K562 (cell line): Measurements from ENCODE around the gene SP6. TPM values are rescaled to one million over a fixed set of nuclear protein-coding genes. Genes with fewer than 3 reads are reported as not detected.

Experiments
- CREB3 ChIP-seq: fragments of 450-650 bp; conservative IDR thresholded peaks from 2 replicates; pipeline ENCODE4 v1.6.1; 2016; ENCODE audit warnings: missing genetic modification characterization, low read depth, mild to moderate bottlenecking, missing compliant biosample characterization, moderate library complexity
- CTCF ChIP-seq, 3 experiments: IDR thresholded peaks in 2 of 3; conservative IDR thresholded peaks in 1 of 3; 2 replicates each; pipeline ENCODE4 v1.5.1; 2011 to 2012; ENCODE audit warnings: low read length in 3 of 3, mild to moderate bottlenecking in 3 of 3, control low read depth in 2 of 3, improper control_type of control experiment in 1 of 3, inconsistent platforms in 1 of 3, low read depth in 1 of 3, mixed read lengths in 1 of 3, moderate library complexity in 1 of 3; ENCODE audit not compliant: insufficient read depth in 2 of 3
- ELF2 ChIP-seq: fragments of 250-450 bp; sonication (Bioruptor Pico); IDR thresholded peaks from 2 replicates; pipeline ENCODE4 v1.5.0; 2021; ENCODE audit warnings: mild to moderate bottlenecking
- EWSR1 ChIP-seq: fragments of 450-650 bp; IDR thresholded peaks from 2 replicates; pipeline ENCODE4 v1.6.1; 2018; ENCODE audit warnings: borderline replicate concordance, mild to moderate bottlenecking, low read depth, moderate library complexity; ENCODE audit not compliant: partially characterized antibody
- FOXK1 ChIP-seq: sonication (generic); formaldehyde crosslinking; IDR thresholded peaks from 2 replicates; pipeline ENCODE4 v1.8.0; 2022; ENCODE audit warnings: missing genetic modification reagents, mild to moderate bottlenecking, borderline replicate concordance
- LCOR ChIP-seq: sonication (generic); formaldehyde crosslinking; IDR thresholded peaks from 2 replicates; pipeline ENCODE4 v1.8.0; 2022; ENCODE audit warnings: mild to moderate bottlenecking, missing genetic modification reagents
- MEF2D ChIP-seq: conservative IDR thresholded peaks from 2 replicates; pipeline ENCODE4 v1.6.1; 2016; ENCODE audit warnings: low read depth, missing genetic modification characterization, missing compliant biosample characterization
- RBBP5 ChIP-seq: fragments of 200-600 bp; sonication (generic); IDR thresholded peaks from 2 replicates; pipeline ENCODE4 v1.6.1; 2012; ENCODE audit warnings: borderline replicate concordance, mild to moderate bottlenecking, low read length, control low read depth, inconsistent platforms; ENCODE audit not compliant: insufficient read depth, poor library complexity, severe bottlenecking
- RBM39 ChIP-seq: fragments of 200-400 bp; formaldehyde crosslinking; optimal IDR thresholded peaks from 2 replicates; pipeline ENCODE3; 2018; ENCODE audit warnings: low read depth, low read length
- RFX7 ChIP-seq: fragments of 250-450 bp; sonication (Bioruptor Pico); IDR thresholded peaks from 2 replicates; pipeline ENCODE4 v1.5.1; 2021; ENCODE audit warnings: mild to moderate bottlenecking
- SAFB ChIP-seq: fragments of 200-400 bp; formaldehyde crosslinking; IDR thresholded peaks from 2 replicates; pipeline ENCODE4 v1.6.1; 2017; ENCODE audit warnings: low read depth, low read length, borderline replicate concordance
- SAP30 ChIP-seq: fragments of 200-600 bp; sonication (generic); IDR thresholded peaks from 2 replicates; pipeline ENCODE4 v1.6.1; 2012; ENCODE audit warnings: borderline replicate concordance, low read depth, mild to moderate bottlenecking, moderate library complexity, low read length, control low read depth, inconsistent platforms; ENCODE audit not compliant: insufficient read depth, poor library complexity, severe bottlenecking
- SMARCB1 ChIP-seq: IDR thresholded peaks from 2 replicates; pipeline ENCODE4 v1.6.1; 2011; ENCODE audit warnings: improper control_type of control experiment, low read depth; ENCODE audit not compliant: insufficient read length
- TCFL5 ChIP-seq: fragments of 250-450 bp; sonication (Bioruptor Pico); conservative IDR thresholded peaks from 2 replicates; pipeline ENCODE4 v1.6.1; 2021; ENCODE audit warnings: mild to moderate bottlenecking, moderate library complexity, matching md5 sums
- ZBTB8A ChIP-seq: fragments of 450-650 bp; IDR thresholded peaks from 2 replicates; pipeline ENCODE4 v1.6.1; 2018; ENCODE audit warnings: mild to moderate bottlenecking, moderate library complexity; ENCODE audit not compliant: partially characterized antibody
- ZNF175 ChIP-seq: fragments of 200-800 bp; sonication (Bioruptor generic); IDR thresholded peaks from 2 replicates; pipeline ENCODE4 v1.6.1; 2016; ENCODE audit warnings: low read depth, mild to moderate bottlenecking, missing genetic modification characterization, missing compliant biosample characterization
- ZNF436 ChIP-seq: fragments of 250-450, 450-650 bp; sonication (Bioruptor Pico); formaldehyde crosslinking; IDR thresholded peaks from 2 replicates; pipeline ENCODE4 v1.7.0; 2020; ENCODE audit warnings: mild to moderate bottlenecking
- ZNF445 ChIP-seq: fragments of 250-450 bp; sonication (Bioruptor Pico); IDR thresholded peaks from 2 replicates; pipeline ENCODE4 v1.4.0; 2020; ENCODE audit warnings: low read depth, mild to moderate bottlenecking, moderate library complexity
- ZNF668 ChIP-seq: fragments of 250-450 bp; sonication (Bioruptor Pico); IDR thresholded peaks from 2 replicates; pipeline ENCODE4 v1.8.0; 2022; ENCODE audit warnings: mild to moderate bottlenecking, inconsistent platforms
- polyA plus RNA-seq, 8 experiments: library from polyadenylated mRNA; depleted of rRNA in 4 of 8; stranded (reverse) in 5 of 8; unstranded in 3 of 8; fragments of >200 nt; fragmentation: Nextera tagmentation in 2 of 8; fragmentation: Illumina TruSeq in 1 of 8; extraction: Ambion mirVana in 2 of 8; extraction: Trizol in 1 of 8; gene quantifications; 2 replicates each; pipeline versions ENCODE4 v1.2.1 to v1.2.3, GENCODE V29; 2011 to 2014; ENCODE audit warnings: inconsistent platforms in 1 of 8, missing spikeins in 1 of 8
- total RNA-seq, 7 experiments: library from RNA; depleted of rRNA in 6 of 7; stranded (reverse); fragments of >200 nt in 6 of 7; fragmentation: Illumina TruSeq in 2 of 7; extraction: Trizol in 2 of 7; gene quantifications; 2 replicates each; pipeline versions ENCODE4 v1.2.1 to v1.2.3, GENCODE V29; 2011 to 2021; ENCODE audit warnings: low replicate concordance in 1 of 7
- TF ChIP-seq, protein P1 (sequence below): fragments of 250-450 bp; sonication (Bioruptor Pico); IDR thresholded peaks from 2 replicates; pipeline ENCODE4 v1.5.0; 2020; ENCODE audit warnings: mild to moderate bottlenecking
- TF ChIP-seq, protein P2 (sequence below): fragments of 250-450 bp; sonication (Bioruptor Pico); IDR thresholded peaks from 2 replicates; pipeline ENCODE4 v1.4.0; 2020; ENCODE audit warnings: borderline replicate concordance
- TF ChIP-seq, protein P3 (sequence below): fragments of 250-450 bp; sonication (Bioruptor Pico); IDR thresholded peaks from 2 replicates; pipeline ENCODE4 v1.6.1; 2021; ENCODE audit warnings: mild to moderate bottlenecking

Gene SP6
- total and polyA plus RNA-seq, 9 of the 15 experiments (the other 6 are each of a cell fraction or from before 2014, with no cell fraction given), result 0.11 to 7.9 (median 2.2) TPM

GRCh38 chr17:47866941-47867340 lies 16.0 kb upstream of the SP6 start (continued):
- TF ChIP-seq, protein P1, sequence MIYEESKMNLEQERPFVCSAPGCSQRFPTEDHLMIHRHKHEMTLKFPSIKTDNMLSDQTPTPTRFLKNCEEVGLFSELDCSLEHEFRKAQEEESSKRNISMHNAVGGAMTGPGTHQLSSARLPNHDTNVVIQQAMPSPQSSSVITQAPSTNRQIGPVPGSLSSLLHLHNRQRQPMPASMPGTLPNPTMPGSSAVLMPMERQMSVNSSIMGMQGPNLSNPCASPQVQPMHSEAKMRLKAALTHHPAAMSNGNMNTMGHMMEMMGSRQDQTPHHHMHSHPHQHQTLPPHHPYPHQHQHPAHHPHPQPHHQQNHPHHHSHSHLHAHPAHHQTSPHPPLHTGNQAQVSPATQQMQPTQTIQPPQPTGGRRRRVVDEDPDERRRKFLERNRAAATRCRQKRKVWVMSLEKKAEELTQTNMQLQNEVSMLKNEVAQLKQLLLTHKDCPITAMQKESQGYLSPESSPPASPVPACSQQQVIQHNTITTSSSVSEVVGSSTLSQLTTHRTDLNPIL, result no peak
- no peak for TF ChIP-seq FOXK1 (CRISPR knock-in tag)
- 0 out of 2 replicates have a peak, but pooled peaks have one; percentile 43 for TF ChIP-seq CREB3
- TF ChIP-seq, protein P2, sequence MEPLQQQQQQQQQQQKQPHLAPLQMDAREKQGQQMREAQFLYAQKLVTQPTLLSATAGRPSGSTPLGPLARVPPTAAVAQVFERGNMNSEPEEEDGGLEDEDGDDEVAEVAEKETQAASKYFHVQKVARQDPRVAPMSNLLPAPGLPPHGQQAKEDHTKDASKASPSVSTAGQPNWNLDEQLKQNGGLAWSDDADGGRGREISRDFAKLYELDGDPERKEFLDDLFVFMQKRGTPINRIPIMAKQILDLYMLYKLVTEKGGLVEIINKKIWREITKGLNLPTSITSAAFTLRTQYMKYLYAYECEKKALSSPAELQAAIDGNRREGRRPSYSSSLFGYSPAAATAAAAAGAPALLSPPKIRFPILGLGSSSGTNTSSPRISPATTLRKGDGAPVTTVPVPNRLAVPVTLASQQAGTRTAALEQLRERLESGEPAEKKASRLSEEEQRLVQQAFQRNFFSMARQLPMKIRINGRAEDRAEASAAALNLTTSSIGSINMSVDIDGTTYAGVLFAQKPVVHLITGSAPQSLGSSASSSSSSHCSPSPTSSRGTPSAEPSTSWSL (CRISPR knock-in tag), result no peak
- TF ChIP-seq ZNF668, result no peak
- no peak for TF ChIP-seq RBM39
- TF ChIP-seq, protein P3, sequence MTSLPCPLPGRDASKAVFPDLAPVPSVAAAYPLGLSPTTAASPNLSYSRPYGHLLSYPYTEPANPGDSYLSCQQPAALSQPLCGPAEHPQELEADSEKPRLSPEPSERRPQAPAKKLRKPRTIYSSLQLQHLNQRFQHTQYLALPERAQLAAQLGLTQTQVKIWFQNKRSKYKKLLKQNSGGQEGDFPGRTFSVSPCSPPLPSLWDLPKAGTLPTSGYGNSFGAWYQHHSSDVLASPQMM (CRISPR knock-in tag), result no peak
- TF ChIP-seq SAFB, result no peak
- TF ChIP-seq ZNF436 (CRISPR knock-in tag), result no peak
- TF ChIP-seq ZBTB8A, result no peak
- TF ChIP-seq ZNF175 (CRISPR knock-in tag), result peak; percentile 99
- no peak; the same call in 1 of the 2 replicates for TF ChIP-seq MEF2D (tag)
- TF ChIP-seq TCFL5, result no peak; the same call in 1 of the 2 replicates
- peak; percentile 96 for TF ChIP-seq LCOR (CRISPR knock-in tag)
- no peak for TF ChIP-seq RFX7 (CRISPR knock-in tag)
- TF ChIP-seq CTCF (IDR thresholded peaks at IDR 0.05 in 2 of 3, conservative IDR thresholded peaks at IDR 0.05 in 1 of 3; ENCODE audit: insufficient read depth in 2 of 3, low read depth in 1 of 3, low read length in 3 of 3), result no peak
- TF ChIP-seq SMARCB1, result no peak
- no peak for TF ChIP-seq ZNF445 (CRISPR knock-in tag)
- no peak for TF ChIP-seq ELF2 (CRISPR knock-in tag)
- TF ChIP-seq SAP30, result no peak
- TF ChIP-seq EWSR1, result no peak
- no peak for TF ChIP-seq RBBP5
